ENCODE data around the gene PNPLA3. TPM values are rescaled to one million over a fixed set of nuclear protein-coding genes. Genes with fewer than 3 reads are reported as not detected.

PNPLA3 gene
- total RNA-seq, 1 experiment from 2014 or later = 4.9 TPM

GRCh38 chr22:43995057-43995685, 71.6 kb downstream of the PNPLA3 start:
- no peaks in the 10 kb centered on the region for H3K27me3 ChIP-seq (ENCODE audit: control insufficient read depth, insufficient read depth, low read length)
- no peak for TF ChIP-seq REST (IDR thresholded peaks at IDR 0.05; ENCODE audit: insufficient read depth in 1 of 2, low read depth in 2 of 2, low read length in 1 of 2)
- no peak for TF ChIP-seq CTCF (IDR thresholded peaks at IDR 0.05)
- no peak for TF ChIP-seq TCF7L2 (IDR thresholded peaks at IDR 0.05; ENCODE audit: low read depth, low read length)
- TF ChIP-seq SIN3A (IDR thresholded peaks at IDR 0.05; ENCODE audit: borderline replicate concordance, insufficient read depth, low read depth, low read length) = no peak
- TF ChIP-seq POLR2AphosphoS5 (IDR thresholded peaks at IDR 0.05; ENCODE audit: low read depth, low read length) = no peak
- no peak overlapping the region for H3K27ac ChIP-seq (ENCODE audit: low read length)
- ChIA-PET CTCF (no interaction called here), POLR2A (no interaction called here)
- H3K4me1 ChIP-seq (ENCODE audit: control insufficient read depth, insufficient read depth, low read length) = no peaks in the 10 kb centered on the region
- no TSS peak for BruUV-seq (replicated peaks)
- H3K4me3 ChIP-seq (ENCODE audit: low read depth in 2 of 2, low read length in 2 of 2) = no peak overlapping the region
- in situ Hi-C loops (cut with HindIII; ENCODE audit: low pct_unique_long_range_greater_than_20kb, low sequenced_read_pairs) = no loop called here
- no peaks in the 10 kb centered on the region for H3K9me3 ChIP-seq (ENCODE audit: control insufficient read depth, insufficient read depth, low read depth, low read length)
- ATAC-seq = no peak
- peaks cover 3% of the 10 kb centered on the region; the same call in 1 of the 2 replicates for H3K36me3 ChIP-seq (ENCODE audit: control insufficient read depth, insufficient read depth, low read length)
- intact Hi-C loops (cut with micrococcal nuclease; ENCODE audit: unreplicated experiment) = no loop called here
- no peak for DNase-seq (ENCODE audit: low read depth, low spot score)

- in situ Hi-C loops (cut with HindIII; ENCODE audit: low pct_unique_long_range_greater_than_20kb, low sequenced_read_pairs) = no loop called here
- BruUV-seq (replicated peaks) = no TSS peak
- ATAC-seq (no peak), DNase-seq (ENCODE audit: low read depth, low spot score) (no peak)
- Histone ChIP-seq H3K27me3 (ENCODE audit: control insufficient read depth, insufficient read depth, low read length) (no peaks in the 10 kb centered on the region), H3K27ac (ENCODE audit: low read length) (no peak overlapping the region), H3K36me3 (ENCODE audit: control insufficient read depth, insufficient read depth, low read length) (no peaks in the 10 kb centered on the region; the same call in 1 of the 2 replicates), H3K4me1 (ENCODE audit: control insufficient read depth, insufficient read depth, low read length) (no peaks in the 10 kb centered on the region), H3K9me3 (ENCODE audit: control insufficient read depth, insufficient read depth, low read depth, low read length) (no peaks in the 10 kb centered on the region), H3K4me3 (ENCODE audit: low read depth in 2 of 2, low read length in 2 of 2) (no peak overlapping the region)
- CTCF ChIA-PET = no interaction called here
- intact Hi-C loops (cut with micrococcal nuclease; ENCODE audit: unreplicated experiment) = no loop called here
- TF ChIP-seq POLR2AphosphoS5 (IDR thresholded peaks at IDR 0.05; ENCODE audit: low read depth, low read length) (no peak), REST (IDR thresholded peaks at IDR 0.05; ENCODE audit: insufficient read depth in 1 of 2, low read depth in 2 of 2, low read length in 1 of 2) (no peak), CTCF (IDR thresholded peaks at IDR 0.05) (no peak)
- POLR2A ChIA-PET = no interaction called here
Measured at GRCh38 chr22:43995798-43996169, 72.2 kb downstream of the PNPLA3 start.

Measured in Panc1 (cell line).